Fibroblast of the conjunctiva (primary cell): ENCODE results near the gene PCNX3.

Experiments
- DNase-seq: peaks from one replicate; pipeline ENCODE4 v3.0.0-alpha.2; 2010; ENCODE audit warnings: low read depth

PCNX3 gene

GRCh38 chr11:65599216-65599954, 16.2 kb upstream of the PCNX3 start:
- no peak for DNase-seq

- DNase-seq: no peak
Measured at GRCh38 chr11:65599955-65600246, 15.7 kb upstream of the PCNX3 start.

- no peak for DNase-seq
Measured at GRCh38 chr11:65604258-65604657, 11.3 kb upstream of the PCNX3 start.

- peak; percentile 91 for DNase-seq
Measured at GRCh38 chr11:65606876-65607613, 8.5 kb upstream of the PCNX3 start.

GRCh38 chr11:65607614-65608426, 7.8 kb upstream of the PCNX3 start:
- no peak for DNase-seq

GRCh38 chr11:65609229-65609628, 6.3 kb upstream of the PCNX3 start:
- peak; percentile 21 for DNase-seq

- DNase-seq: no peak
Measured at GRCh38 chr11:65609665-65610064, 5.9 kb upstream of the PCNX3 start.

- DNase-seq: no peak
Measured at GRCh38 chr11:65610404-65610803, 5.2 kb upstream of the PCNX3 start.

GRCh38 chr11:65611028-65611757, 4.4 kb upstream of the PCNX3 start:
- no peak for DNase-seq

GRCh38 chr11:65611758-65612603, 3.6 kb upstream of the PCNX3 start:
- no peak for DNase-seq

- no peak for DNase-seq
Measured at GRCh38 chr11:65612691-65613090, 2.9 kb upstream of the PCNX3 start.

- no peak for DNase-seq
Measured at GRCh38 chr11:65613091-65613928, 2.3 kb upstream of the PCNX3 start.

- DNase-seq: no peak
Measured at GRCh38 chr11:65615950-65616574, 486 bp downstream of the PCNX3 start.

- DNase-seq: no peak
Measured at GRCh38 chr11:65616575-65617001, 1.0 kb downstream of the PCNX3 start.

- DNase-seq: no peak
Measured at GRCh38 chr11:65617136-65617850, 1.7 kb downstream of the PCNX3 start.

GRCh38 chr11:65617990-65618751, 2.6 kb downstream of the PCNX3 start:
- DNase-seq: no peak

- no peak for DNase-seq
Measured at GRCh38 chr11:65618763-65619162, 3.2 kb downstream of the PCNX3 start.

- no peak for DNase-seq
Measured at GRCh38 chr11:65619281-65619928, 3.8 kb downstream of the PCNX3 start.
